Pancreas (tissue), 10 donors: ENCODE data around the gene GRIK5. TPM values are rescaled to one million over a fixed set of nuclear protein-coding genes. Genes with fewer than 3 reads are reported as not detected.

ENCODE experiments used
- ATAC-seq, 4 donors: fragments of 200-7000 bp; cut with Tn5 transposase; one replicate each; pipeline versions ENCODE4 v1.8.0 to v1.9.1; 2020; ENCODE audit warnings: mild to moderate bottlenecking in 4 of 4, moderate library complexity in 4 of 4
- DNase-seq, 6 donors: peaks; one replicate each; pipeline ENCODE4 v3.0.0-alpha.2; 2020
- FAIRE-seq: peaks from 2 replicates; lab custom pipeline; 2012; peaks lifted over from hg19 to GRCh38; lab: Jason Lieb, UNC
- H3K27ac ChIP-seq, 4 donors: fragments of 200-600 bp; sonication (generic); 1 replicate in 3 of 4; 2 replicates in 1 of 4; pipeline versions ENCODE4 v1.5.0 to v1.8.0; 2020
- H3K27me3 ChIP-seq, 4 donors: fragments of 200-600 bp; one replicate each; pipeline ENCODE4 v1.8.0; 2021
- H3K36me3 ChIP-seq, 3 donors: fragments of 200-600 bp; sonication (generic) in 1 of 3; one replicate each; pipeline versions ENCODE4 v1.5.0 to v1.8.0; 2020 to 2021
- H3K4me1 ChIP-seq, 3 donors: fragments of 200-600 bp; one replicate each; pipeline ENCODE4 v1.8.0; 2021
- H3K4me3 ChIP-seq, 4 donors: fragments of 200-600 bp; sonication (generic) in 2 of 4; one replicate each; pipeline versions ENCODE4 v1.5.0 to v1.8.0; 2020 to 2021
- H3K9me3 ChIP-seq, 4 donors: fragments of 200-600 bp; one replicate each; pipeline ENCODE4 v1.8.0; 2021
- WGBS, 2 donors: extraction: QIAGEN DNeasy Blood & Tissue Kit; methylation state at CpG; one replicate each; pipeline ENCODE4 v1.1.7; 2013; 5-methylcytosine and 5-hydroxymethylcytosine counted together
- intact Hi-C, 3 donors: fragments of 100-400 bp; cut with DNase I; formaldehyde crosslinking; loops; one replicate each; pipeline versions ENCODE4 v1.11.1 to v1.14.2; 2022
- polyA plus RNA-seq, 2 donors: library from polyadenylated mRNA; stranded (reverse); fragments of 200-250 nt; gene quantifications; one replicate each; pipeline ENCODE4 v1.2.3, GENCODE V29; 2013
- total RNA-seq, 6 donors: library from RNA; stranded (reverse); fragmentation: NEBNext Ultra II Directional in 4 of 6; extraction: Animal tissue kit (Norgen Biotek cat#: 25700) in 4 of 6; gene quantifications; one replicate each; pipeline versions ENCODE4 v1.2.1 to v1.2.4, GENCODE V29; 2021 to 2023
- TF ChIP-seq, protein P1 (sequence below), 4 donors: fragments of 200-600 bp; sonication (generic) in 3 of 4; IDR thresholded peaks; one replicate each; pipeline versions ENCODE4 v1.5.0 to v1.8.0; 2021; ENCODE audit warnings: antibody characterized with exemption in 4 of 4
- donor health status: healthy with polysubstance abuse.
- donor health status: DM: no; HTN: no; CAD: no; lungs with moderate emphysema.
- donor health status: DM: no; HTN: no; CAD: no.
- donor health status: control.
- donor health status: control.
- donor health status: Bipolar disorder and iron deficiency.
- donor health status: DM: yes; HTN: yes; CAD: no.
- donor health status: DM: no; HTN: no; CAD: no.
- donor health status: DM: no; HTN: no; CAD: no.
- donor health status: DM: yes; HTN: yes; CAD: no.

GRIK5 gene
- total and polyA plus RNA-seq, 8 donors = 1.9 to 10.5 (median 3.4) TPM

DNA sequence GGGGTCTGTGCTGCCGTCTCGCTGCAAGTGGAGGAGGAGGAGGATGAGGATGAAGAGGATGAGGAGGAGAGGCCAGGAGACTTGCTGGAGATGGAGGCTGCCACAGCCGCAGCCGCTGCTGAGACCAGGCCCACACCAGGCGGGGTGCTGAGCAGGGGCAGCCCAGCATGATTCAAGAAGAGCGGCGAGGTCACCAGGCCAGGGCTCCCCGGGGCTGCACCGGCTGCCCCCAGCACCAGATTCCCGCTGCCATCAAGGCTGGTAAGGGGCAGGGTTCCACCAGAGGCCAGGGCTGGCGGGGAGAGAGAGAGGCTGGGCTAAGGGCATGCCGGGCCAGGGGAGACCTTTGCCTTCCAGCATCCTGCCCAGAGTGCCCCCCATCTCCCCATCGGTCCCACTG, 21.3 kb upstream of the GRIK5 start:
- 82 to 89% methylated on average over 13 of the region's 13 CpGs for WGBS, 2 donors
- peak in 1 of 6 donors; percentile 65 for DNase-seq
- Histone ChIP-seq H3K4me3 (no peak overlapping the region), H3K27ac (no peak overlapping the region), H3K9me3 (no peaks in the 10 kb centered on the region), H3K4me1 (no peaks in the 10 kb centered on the region), H3K36me3 (no peaks in the 10 kb centered on the region), H3K27me3 (no peaks in the 10 kb centered on the region)
- no peak for FAIRE-seq
- intact Hi-C loops = no loop called here
- TF ChIP-seq, protein P1, sequence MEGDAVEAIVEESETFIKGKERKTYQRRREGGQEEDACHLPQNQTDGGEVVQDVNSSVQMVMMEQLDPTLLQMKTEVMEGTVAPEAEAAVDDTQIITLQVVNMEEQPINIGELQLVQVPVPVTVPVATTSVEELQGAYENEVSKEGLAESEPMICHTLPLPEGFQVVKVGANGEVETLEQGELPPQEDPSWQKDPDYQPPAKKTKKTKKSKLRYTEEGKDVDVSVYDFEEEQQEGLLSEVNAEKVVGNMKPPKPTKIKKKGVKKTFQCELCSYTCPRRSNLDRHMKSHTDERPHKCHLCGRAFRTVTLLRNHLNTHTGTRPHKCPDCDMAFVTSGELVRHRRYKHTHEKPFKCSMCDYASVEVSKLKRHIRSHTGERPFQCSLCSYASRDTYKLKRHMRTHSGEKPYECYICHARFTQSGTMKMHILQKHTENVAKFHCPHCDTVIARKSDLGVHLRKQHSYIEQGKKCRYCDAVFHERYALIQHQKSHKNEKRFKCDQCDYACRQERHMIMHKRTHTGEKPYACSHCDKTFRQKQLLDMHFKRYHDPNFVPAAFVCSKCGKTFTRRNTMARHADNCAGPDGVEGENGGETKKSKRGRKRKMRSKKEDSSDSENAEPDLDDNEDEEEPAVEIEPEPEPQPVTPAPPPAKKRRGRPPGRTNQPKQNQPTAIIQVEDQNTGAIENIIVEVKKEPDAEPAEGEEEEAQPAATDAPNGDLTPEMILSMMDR (IDR thresholded peaks at IDR 0.05) = no peak
- ATAC-seq = no peak

DNA sequence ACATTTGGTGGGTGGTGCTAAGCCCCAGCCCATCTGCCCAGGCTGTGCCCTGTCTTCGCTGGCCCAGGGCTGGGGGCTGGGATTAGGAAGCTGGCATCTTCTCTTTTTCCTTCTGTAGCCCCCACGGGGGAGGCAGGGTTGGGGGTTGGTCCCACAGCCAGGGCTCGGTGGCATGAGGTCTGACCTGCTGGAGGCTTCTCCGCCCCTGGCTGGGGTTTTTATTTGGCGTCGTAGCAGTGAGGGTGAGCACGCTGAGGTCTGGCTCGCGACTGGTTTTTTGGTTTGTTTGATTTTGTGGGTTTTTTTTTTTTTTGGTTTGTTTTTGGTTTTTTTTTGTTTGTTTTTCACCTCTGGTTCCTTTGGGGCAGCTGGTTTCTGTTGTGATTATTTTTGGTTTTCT, 20.7 kb upstream of the GRIK5 start:
- Histone ChIP-seq H3K36me3 (no peaks in the 10 kb centered on the region), H3K4me1 (no peaks in the 10 kb centered on the region), H3K9me3 (no peaks in the 10 kb centered on the region), H3K27ac (no peak overlapping the region), H3K27me3 (no peaks in the 10 kb centered on the region), H3K4me3 (no peak overlapping the region)
- TF ChIP-seq, protein P1 (IDR thresholded peaks at IDR 0.05) = no peak
- intact Hi-C loops = no loop called here
- DNase-seq (no peak), ATAC-seq (no peak), FAIRE-seq (no peak)
- 58 to 70% methylated on average over 9 of the region's 9 CpGs for WGBS, 2 donors

DNA sequence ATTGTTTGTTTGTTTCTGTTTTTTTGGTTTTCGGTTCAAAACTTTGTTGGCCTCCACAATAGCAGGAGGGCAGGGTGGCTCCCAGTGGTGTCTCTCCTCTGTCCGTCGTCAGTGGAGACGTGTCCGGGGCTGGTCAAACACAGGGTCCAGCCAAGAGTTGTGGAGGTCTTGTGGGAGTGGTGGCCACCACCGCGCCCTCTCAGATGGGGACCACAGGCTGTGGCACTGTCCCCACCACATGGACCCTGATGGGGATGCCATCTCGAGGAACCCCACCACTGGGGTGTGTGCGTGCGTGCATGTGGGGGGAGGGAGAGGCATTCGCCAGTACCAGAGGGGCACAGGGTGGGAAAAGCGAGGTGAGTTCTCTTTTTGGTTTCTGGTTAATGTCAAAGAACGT, 19.8 kb upstream of the GRIK5 start:
- intact Hi-C loops = no loop called here
- WGBS, 2 donors = 81 to 87% methylated on average over 13 of the region's 13 CpGs
- TF ChIP-seq, protein P1 (IDR thresholded peaks at IDR 0.05) = no peak
- H3K4me3 ChIP-seq = no peak overlapping the region
- H3K9me3 ChIP-seq = no peaks in the 10 kb centered on the region
- no peak overlapping the region for H3K27ac ChIP-seq
- ATAC-seq (no peak), FAIRE-seq (no peak), DNase-seq (no peak)
- H3K36me3 ChIP-seq = no peaks in the 10 kb centered on the region
- H3K4me1 ChIP-seq = no peaks in the 10 kb centered on the region
- no peaks in the 10 kb centered on the region for H3K27me3 ChIP-seq

DNA sequence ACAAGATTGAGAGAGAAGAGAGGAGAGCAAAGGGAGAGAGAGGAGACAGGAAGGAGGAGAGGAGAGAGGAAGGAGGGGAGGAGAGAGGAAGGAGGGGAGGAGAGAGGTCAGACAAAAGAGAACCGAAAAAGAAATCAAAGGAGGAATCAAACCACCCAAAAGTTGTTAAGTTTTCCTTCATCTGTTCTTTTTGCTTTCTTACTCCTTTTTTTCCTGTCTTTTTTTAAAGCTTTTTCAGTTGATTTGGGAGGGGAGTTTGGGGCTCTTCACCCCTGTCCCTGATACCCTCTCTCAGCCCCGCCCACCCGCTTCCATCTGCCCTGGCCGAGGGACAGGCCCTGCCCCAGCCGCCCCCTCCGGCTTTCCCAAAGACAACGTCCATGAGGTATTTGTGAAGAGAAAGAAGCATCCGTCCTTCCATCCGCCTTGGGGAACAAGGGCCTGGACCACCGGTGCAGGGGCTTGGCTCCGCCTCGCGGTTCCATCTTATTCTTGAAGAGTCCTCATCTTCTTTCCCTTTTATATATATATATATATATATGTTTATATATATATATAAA, 19.3 kb upstream of the GRIK5 start:
- H3K27ac ChIP-seq = no peak overlapping the region
- no peaks in the 10 kb centered on the region for H3K4me1 ChIP-seq
- no peak for FAIRE-seq
- no peak overlapping the region for H3K4me3 ChIP-seq
- H3K27me3 ChIP-seq = no peaks in the 10 kb centered on the region
- 77 to 79% methylated on average over 13 of the region's 13 CpGs for WGBS, 2 donors
- TF ChIP-seq, protein P1 (IDR thresholded peaks at IDR 0.05) = no peak
- DNase-seq = no peak
- intact Hi-C loops = no loop called here
- no peaks in the 10 kb centered on the region for H3K9me3 ChIP-seq
- no peak for ATAC-seq
- no peaks in the 10 kb centered on the region for H3K36me3 ChIP-seq

DNA sequence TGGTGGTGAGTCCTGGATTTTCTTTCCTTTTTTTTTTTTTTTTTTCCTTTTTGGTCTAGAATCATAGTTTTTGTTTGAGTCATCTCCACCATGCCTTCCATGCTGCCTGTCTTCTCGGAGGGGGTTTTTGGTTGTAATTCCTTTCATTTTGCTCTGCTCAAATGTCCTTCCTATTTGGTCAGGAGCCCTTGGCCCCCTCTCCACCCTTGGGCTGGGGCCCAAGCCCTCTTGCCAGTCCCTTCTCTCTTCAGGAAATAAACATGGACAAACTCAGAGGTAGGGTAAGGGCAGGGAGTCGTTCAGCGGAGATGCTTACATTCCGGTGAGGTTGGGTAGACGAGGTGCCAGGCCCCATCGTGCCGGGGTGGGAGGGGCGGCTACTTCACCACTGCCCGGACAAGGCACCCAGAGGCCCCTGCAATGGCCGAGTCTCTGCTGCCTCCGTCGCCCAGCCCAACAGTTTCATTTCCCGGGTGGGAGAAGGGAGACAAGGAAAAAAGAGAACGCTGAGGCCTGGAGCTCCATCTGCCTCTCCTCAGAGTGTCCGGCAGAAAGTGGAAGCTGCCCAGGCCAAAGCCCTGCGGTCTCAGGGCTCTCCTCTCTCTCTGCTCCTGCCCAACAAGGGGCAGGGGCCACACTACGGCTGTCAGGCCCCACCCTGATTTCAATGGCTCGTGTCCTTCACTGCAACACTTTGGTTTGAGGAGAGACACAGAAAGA, 18.6 kb upstream of the GRIK5 start:
- ATAC-seq (no peak), DNase-seq (no peak), FAIRE-seq (no peak)
- H3K27ac ChIP-seq = no peak overlapping the region
- H3K4me3 ChIP-seq = no peak overlapping the region
- no peaks in the 10 kb centered on the region for H3K36me3 ChIP-seq
- no peaks in the 10 kb centered on the region for H3K27me3 ChIP-seq
- intact Hi-C loops = no loop called here
- no peaks in the 10 kb centered on the region for H3K4me1 ChIP-seq
- 63 to 69% methylated on average over 18 of the region's 18 CpGs for WGBS, 2 donors
- no peaks in the 10 kb centered on the region for H3K9me3 ChIP-seq
- TF ChIP-seq, protein P1 (IDR thresholded peaks at IDR 0.05) = no peak
